HepG2 (cell line): ENCODE data around the gene PPP2R2C. TPM values are rescaled to one million over a fixed set of nuclear protein-coding genes. Genes with fewer than 3 reads are reported as not detected.

Source experiments
- BCLAF1 ChIP-seq: fragments of 450-650 bp; IDR thresholded peaks from 2 replicates; pipeline ENCODE4 v1.6.1; 2017; ENCODE audit warnings: mild to moderate bottlenecking
- HDAC2 ChIP-seq: sonication (generic); formaldehyde crosslinking; IDR thresholded peaks from 2 replicates; pipeline ENCODE4 v1.4.0; 2020; ENCODE audit warnings: missing genetic modification reagents
- MAFG ChIP-seq: sonication (generic); formaldehyde crosslinking; IDR thresholded peaks from 2 replicates; pipeline ENCODE4 v1.5.1; 2020; ENCODE audit warnings: mild to moderate bottlenecking, missing genetic modification reagents
- PHF21A ChIP-seq: sonication (generic); formaldehyde crosslinking; IDR thresholded peaks from 2 replicates; pipeline ENCODE4 v1.5.0; 2020; ENCODE audit warnings: mild to moderate bottlenecking, missing genetic modification reagents
- PRPF4 ChIP-seq: fragments of 200-400 bp; formaldehyde crosslinking; IDR thresholded peaks from 2 replicates; pipeline ENCODE4 v1.6.1; 2016; ENCODE audit warnings: low read length, low read depth; ENCODE audit not compliant: poor library complexity, severe bottlenecking
- RFXANK ChIP-seq: IDR thresholded peaks from 2 replicates; pipeline ENCODE4 v1.6.1; 2016
- SIX4 ChIP-seq: sonication (generic); formaldehyde crosslinking; IDR thresholded peaks from 2 replicates; pipeline ENCODE4 v1.4.0; 2020; ENCODE audit warnings: missing genetic modification reagents
- SP1 ChIP-seq, 2 experiments: fragments of 450-650 bp in 1 of 2; sonication (generic) in 1 of 2; formaldehyde crosslinking in 1 of 2; IDR thresholded peaks; 2 replicates each; pipeline versions ENCODE4 v1.4.0 to v1.6.1; 2016 to 2020; ENCODE audit warnings: missing genetic modification reagents in 1 of 2
- SP5 ChIP-seq: IDR thresholded peaks from 2 replicates; pipeline ENCODE4 v1.6.1; 2016; ENCODE audit warnings: low read depth, borderline replicate concordance
- SSRP1 ChIP-seq: IDR thresholded peaks from 2 replicates; pipeline ENCODE4 v1.6.1; 2016; ENCODE audit warnings: control low read depth
- ZBTB14 ChIP-seq: sonication (generic); formaldehyde crosslinking; IDR thresholded peaks from 2 replicates; pipeline ENCODE4 v1.4.0; 2020; ENCODE audit warnings: missing genetic modification reagents
- ZBTB8A ChIP-seq: sonication (generic); formaldehyde crosslinking; IDR thresholded peaks from 2 replicates; pipeline ENCODE4 v1.4.0; 2020; ENCODE audit warnings: mild to moderate bottlenecking, low read depth, missing genetic modification reagents, borderline replicate concordance
- ZC3H4 ChIP-seq: sonication (generic); formaldehyde crosslinking; IDR thresholded peaks from 2 replicates; pipeline ENCODE4 v1.4.0; 2020; ENCODE audit warnings: missing genetic modification reagents, borderline replicate concordance
- ZNF703 ChIP-seq: sonication (generic); formaldehyde crosslinking; IDR thresholded peaks from 2 replicates; pipeline ENCODE4 v1.5.1; 2020; ENCODE audit warnings: missing genetic modification reagents, mild to moderate bottlenecking, moderate library complexity, borderline replicate concordance
- ZNF839 ChIP-seq: sonication (generic); formaldehyde crosslinking; IDR thresholded peaks from 2 replicates; pipeline ENCODE4 v1.4.0; 2020; ENCODE audit warnings: missing genetic modification reagents, mild to moderate bottlenecking, borderline replicate concordance
- ZSCAN9 ChIP-seq: IDR thresholded peaks from 2 replicates; pipeline ENCODE4 v1.6.1; 2016; ENCODE audit warnings: borderline replicate concordance
- polyA plus RNA-seq, 8 experiments: library from polyadenylated mRNA; depleted of rRNA in 3 of 8; stranded (reverse) in 7 of 8; unstranded in 1 of 8; fragments of >200 nt; fragmentation: Illumina TruSeq in 4 of 8; extraction: Trizol in 4 of 8; gene quantifications; 2 replicates each; pipeline versions ENCODE4 v1.2.1 to v1.2.3, GENCODE V29; 2011 to 2016; ENCODE audit warnings: low read depth in 4 of 8, missing spikeins in 1 of 8, mixed read lengths in 1 of 8; ENCODE audit not compliant: insufficient read depth in 1 of 8
- total RNA-seq, 5 experiments: library from RNA; depleted of rRNA; stranded (reverse); fragments of >200 nt; fragmentation: Illumina TruSeq; extraction: Trizol; gene quantifications; 2 replicates each; pipeline ENCODE4 v1.2.3, GENCODE V29; 2016; ENCODE audit warnings: low read depth in 1 of 5
- TF ChIP-seq, protein P1 (sequence below): sonication (generic); formaldehyde crosslinking; IDR thresholded peaks from 2 replicates; pipeline ENCODE4 v1.4.0; 2020; ENCODE audit warnings: mild to moderate bottlenecking, missing genetic modification reagents
- TF ChIP-seq, protein P2 (sequence below): sonication (generic); formaldehyde crosslinking; IDR thresholded peaks from 2 replicates; pipeline ENCODE4 v1.4.0; 2020; ENCODE audit warnings: missing genetic modification reagents, low read depth, mild to moderate bottlenecking, borderline replicate concordance
- TF ChIP-seq, protein P3 (sequence below), 2 experiments: fragments of 450-650 bp in 1 of 2; sonication (generic) in 1 of 2; formaldehyde crosslinking; IDR thresholded peaks; 2 replicates each; pipeline versions ENCODE4 v1.5.0 to v1.8.0; 2020 to 2022; ENCODE audit warnings: mild to moderate bottlenecking in 1 of 2, missing genetic modification reagents in 1 of 2

The PPP2R2C gene
- total and polyA plus RNA-seq, 2 of the 13 experiments (the other 11 are each of a cell fraction or from before 2014, with no cell fraction given): 0.60 to 8.6 TPM

- TF ChIP-seq, protein P1, sequence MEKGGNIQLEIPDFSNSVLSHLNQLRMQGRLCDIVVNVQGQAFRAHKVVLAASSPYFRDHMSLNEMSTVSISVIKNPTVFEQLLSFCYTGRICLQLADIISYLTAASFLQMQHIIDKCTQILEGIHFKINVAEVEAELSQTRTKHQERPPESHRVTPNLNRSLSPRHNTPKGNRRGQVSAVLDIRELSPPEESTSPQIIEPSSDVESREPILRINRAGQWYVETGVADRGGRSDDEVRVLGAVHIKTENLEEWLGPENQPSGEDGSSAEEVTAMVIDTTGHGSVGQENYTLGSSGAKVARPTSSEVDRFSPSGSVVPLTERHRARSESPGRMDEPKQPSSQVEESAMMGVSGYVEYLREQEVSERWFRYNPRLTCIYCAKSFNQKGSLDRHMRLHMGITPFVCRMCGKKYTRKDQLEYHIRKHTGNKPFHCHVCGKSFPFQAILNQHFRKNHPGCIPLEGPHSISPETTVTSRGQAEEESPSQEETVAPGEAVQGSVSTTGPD (CRISPR knock-in tag): no peak
- TF ChIP-seq PHF21A (CRISPR knock-in tag): peak; percentile 71
- TF ChIP-seq, protein P2, sequence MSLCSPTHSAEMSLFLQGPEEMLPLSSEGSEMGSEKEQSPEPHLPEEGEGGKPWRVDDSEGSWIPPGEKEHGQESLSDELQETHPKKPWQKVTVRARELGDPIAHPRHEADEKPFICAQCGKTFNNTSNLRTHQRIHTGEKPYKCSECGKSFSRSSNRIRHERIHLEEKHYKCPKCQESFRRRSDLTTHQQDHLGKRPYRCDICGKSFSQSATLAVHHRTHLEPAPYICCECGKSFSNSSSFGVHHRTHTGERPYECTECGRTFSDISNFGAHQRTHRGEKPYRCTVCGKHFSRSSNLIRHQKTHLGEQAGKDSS: no peak
- no peak for TF ChIP-seq MAFG (CRISPR knock-in tag)
- peak; percentile 66; the same call in 1 of the 2 replicates for TF ChIP-seq ZNF839 (CRISPR knock-in tag)
- no peak for TF ChIP-seq PRPF4
- peak; percentile 92; the same call in 1 of the 2 replicates for TF ChIP-seq ZBTB8A (CRISPR knock-in tag)
- peak; percentile 26; the same call in 1 of the 2 replicates for TF ChIP-seq HDAC2
- no peak for TF ChIP-seq SP1 (IDR thresholded peaks at IDR 0.05)
- 0 out of 2 replicates have a peak, but pooled peaks have one; percentile 3 for TF ChIP-seq SP1 (CRISPR knock-in tag; IDR thresholded peaks at IDR 0.05)
- TF ChIP-seq ZC3H4 (CRISPR knock-in tag): no peak
- TF ChIP-seq RFXANK (CRISPR knock-in tag): no peak
- TF ChIP-seq ZNF703: no peak
- peak; percentile 60; the same call in 1 of the 2 replicates for TF ChIP-seq SP5 (CRISPR knock-in tag)
- TF ChIP-seq, protein P3, sequence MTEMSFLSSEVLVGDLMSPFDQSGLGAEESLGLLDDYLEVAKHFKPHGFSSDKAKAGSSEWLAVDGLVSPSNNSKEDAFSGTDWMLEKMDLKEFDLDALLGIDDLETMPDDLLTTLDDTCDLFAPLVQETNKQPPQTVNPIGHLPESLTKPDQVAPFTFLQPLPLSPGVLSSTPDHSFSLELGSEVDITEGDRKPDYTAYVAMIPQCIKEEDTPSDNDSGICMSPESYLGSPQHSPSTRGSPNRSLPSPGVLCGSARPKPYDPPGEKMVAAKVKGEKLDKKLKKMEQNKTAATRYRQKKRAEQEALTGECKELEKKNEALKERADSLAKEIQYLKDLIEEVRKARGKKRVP (CRISPR knock-in tag; IDR thresholded peaks at IDR 0.05): no peak
- TF ChIP-seq BCLAF1: no peak
- TF ChIP-seq ZSCAN9 (CRISPR knock-in tag): 0 out of 2 replicates have a peak, but pooled peaks have one; percentile 18
- peak; percentile 49 for TF ChIP-seq ZBTB14 (CRISPR knock-in tag)
- TF ChIP-seq SIX4 (CRISPR knock-in tag): no peak
- TF ChIP-seq SSRP1 (CRISPR knock-in tag): no peak
Measured at GRCh38 chr4:6308899-6309643, 163.3 kb downstream of the PPP2R2C start (continued).
